ENCODE data around the gene THOC1.

THOC1 gene

GRCh38 chr18:275486-275885, 7.6 kb upstream of the THOC1 start:
- no peak for DNase-seq

GRCh38 chr18:274313-274712, 6.5 kb upstream of the THOC1 start:
- DNase-seq, result no peak

- DNase-seq, result no peak
These were observed 5.7 kb upstream of the THOC1 start for GRCh38 chr18:273525-273924.

GRCh38 chr18:272650-273049, 4.8 kb upstream of the THOC1 start:
- no peak for DNase-seq

- DNase-seq, result no peak
These were observed 1.7 kb upstream of the THOC1 start for GRCh38 chr18:269480-270095.

GRCh38 chr18:267380-267687, 513 bp downstream of the THOC1 start:
- no peak for DNase-seq

- DNase-seq, result no peak
These were observed 6.3 kb downstream of the THOC1 start for GRCh38 chr18:261398-262073.

- DNase-seq, result no peak
These were observed 7.3 kb downstream of the THOC1 start for GRCh38 chr18:260547-260946.

- DNase-seq, result no peak
These were observed 12.7 kb downstream of the THOC1 start for GRCh38 chr18:255171-255570.

GRCh38 chr18:253121-253520, 14.7 kb downstream of the THOC1 start:
- no peak for DNase-seq

GRCh38 chr18:251572-251971, 16.3 kb downstream of the THOC1 start:
- DNase-seq, result no peak

GRCh38 chr18:250685-251084, 17.2 kb downstream of the THOC1 start:
- no peak for DNase-seq

GRCh38 chr18:248053-248452, 19.8 kb downstream of the THOC1 start:
- no peak for DNase-seq

GRCh38 chr18:245282-245847, 22.5 kb downstream of the THOC1 start:
- no peak for DNase-seq

GRCh38 chr18:240175-240574, 27.7 kb downstream of the THOC1 start:
- no peak for DNase-seq

- DNase-seq, result no peak
These were observed 36.3 kb downstream of the THOC1 start for GRCh38 chr18:231563-231962.

- no peak for DNase-seq
These were observed 39.3 kb downstream of the THOC1 start for GRCh38 chr18:228586-228985.

GRCh38 chr18:227902-228301, 39.9 kb downstream of the THOC1 start:
- no peak for DNase-seq

- no peak for DNase-seq
These were observed 40.5 kb downstream of the THOC1 start for GRCh38 chr18:227374-227773.

- no peak for DNase-seq
These were observed 42.1 kb downstream of the THOC1 start for GRCh38 chr18:225745-226144.

- no peak for DNase-seq
These were observed 47.1 kb downstream of the THOC1 start for GRCh38 chr18:220708-221107.

GRCh38 chr18:217532-218336, 50.1 kb downstream of the THOC1 start:
- DNase-seq, result no peak

GRCh38 chr18:215448-216010, 52.3 kb downstream of the THOC1 start:
- DNase-seq, result no peak

- DNase-seq, result no peak
These were observed 53.9 kb downstream of the THOC1 start for GRCh38 chr18:213966-214365.

Data from CD4-positive, alpha-beta T cell treated with Interleukin-1 beta for 1 hour (primary cell).